PFSK-1 (cell line): ENCODE data around the gene TRERF1.

ENCODE experiments used
- FOXP2 ChIP-seq: optimal IDR thresholded peaks from 2 replicates; pipeline ENCODE3; 2011; ENCODE audit warnings: borderline replicate concordance, control low read depth, inconsistent platforms; ENCODE audit not compliant: insufficient read depth; ENCODE audit errors: extremely low read length, extremely low read depth
- POLR2AphosphoS5 ChIP-seq: IDR thresholded peaks from 2 replicates; pipeline ENCODE4 v1.6.1; 2012; ENCODE audit warnings: low read depth, mild to moderate bottlenecking, control low read depth, low read length, moderate library complexity
- REST ChIP-seq, 2 experiments: IDR thresholded peaks; 2 replicates each; pipeline versions ENCODE4 v1.6.1 to v1.8.0; 2011 to 2012; ENCODE audit warnings: low read depth in 2 of 2, low read length in 2 of 2, control low read depth in 1 of 2, inconsistent platforms in 1 of 2, mild to moderate bottlenecking in 1 of 2, moderate library complexity in 1 of 2; ENCODE audit not compliant: insufficient read depth in 1 of 2
- SIN3A ChIP-seq: IDR thresholded peaks from 2 replicates; pipeline ENCODE4 v1.6.1; 2012; ENCODE audit warnings: mild to moderate bottlenecking, low read length, moderate library complexity, borderline replicate concordance; ENCODE audit not compliant: insufficient read depth
- TAF1 ChIP-seq: IDR thresholded peaks from 2 replicates; pipeline ENCODE4 v1.6.1; 2012; ENCODE audit warnings: low read length, control low read depth, borderline replicate concordance; ENCODE audit not compliant: insufficient read depth

Gene TRERF1

GRCh38 chr6:42337985-42338743, 113.6 kb downstream of the TRERF1 start:
- TF ChIP-seq POLR2AphosphoS5 (no peak), FOXP2 (no peak)

GRCh38 chr6:42336431-42336830, 115.3 kb downstream of the TRERF1 start:
- no peak for TF ChIP-seq REST (IDR thresholded peaks at IDR 0.05; ENCODE audit: insufficient read depth in 1 of 2, low read depth in 2 of 2, low read length in 2 of 2)
- no peak for TF ChIP-seq FOXP2
- TF ChIP-seq TAF1 = no peak
- TF ChIP-seq POLR2AphosphoS5 = no peak
- no peak for TF ChIP-seq SIN3A

GRCh38 chr6:42335896-42336295, 115.8 kb downstream of the TRERF1 start:
- TF ChIP-seq POLR2AphosphoS5 (no peak), TAF1 (no peak), SIN3A (no peak), FOXP2 (no peak), REST (IDR thresholded peaks at IDR 0.05; ENCODE audit: insufficient read depth in 1 of 2, low read depth in 2 of 2, low read length in 2 of 2) (no peak)

- TF ChIP-seq FOXP2 (no peak), TAF1 (no peak), REST (IDR thresholded peaks at IDR 0.05; ENCODE audit: insufficient read depth in 1 of 2, low read depth in 2 of 2, low read length in 2 of 2) (no peak), POLR2AphosphoS5 (no peak), SIN3A (no peak)
These were observed 116.9 kb downstream of the TRERF1 start for GRCh38 chr6:42334870-42335269.

- TF ChIP-seq FOXP2 (no peak), POLR2AphosphoS5 (no peak), SIN3A (no peak), TAF1 (no peak), REST (IDR thresholded peaks at IDR 0.05; ENCODE audit: insufficient read depth in 1 of 2, low read depth in 2 of 2, low read length in 2 of 2) (no peak)
These were observed 118.1 kb downstream of the TRERF1 start for GRCh38 chr6:42333612-42334011.
